NCI-H1436 treated with DMSO at 0.1 percent for 48 hours (cell line): ENCODE measurements around the gene F10.

ENCODE experiments used
- DNase-seq: peaks from one replicate; lab custom pipeline; 2025; lab: John Stamatoyannopoulos, UW

The F10 gene

GRCh38 chr13:113086991-113087922 is 35.3 kb upstream of the F10 start:
- no peak for DNase-seq

- DNase-seq = no peak
These were observed 34.5 kb upstream of the F10 start for GRCh38 chr13:113087923-113088690.

- DNase-seq = no peak
These were observed 33.9 kb upstream of the F10 start for GRCh38 chr13:113088691-113089020.

- no peak for DNase-seq
These were observed 32.7 kb upstream of the F10 start for GRCh38 chr13:113089693-113090414.

GRCh38 chr13:113090415-113090770 is 32.2 kb upstream of the F10 start:
- DNase-seq = no peak

GRCh38 chr13:113090806-113091205 is 31.8 kb upstream of the F10 start:
- no peak for DNase-seq

GRCh38 chr13:113091211-113091771 is 31.3 kb upstream of the F10 start:
- no peak for DNase-seq

- DNase-seq = no peak
These were observed 30.5 kb upstream of the F10 start for GRCh38 chr13:113091891-113092775.

- no peak for DNase-seq
These were observed 29.6 kb upstream of the F10 start for GRCh38 chr13:113092776-113093579.

- DNase-seq = no peak
These were observed 28.8 kb upstream of the F10 start for GRCh38 chr13:113093580-113094409.

- DNase-seq = no peak
These were observed 28.2 kb upstream of the F10 start for GRCh38 chr13:113094410-113094800.

- no peak for DNase-seq
These were observed 27.2 kb upstream of the F10 start for GRCh38 chr13:113095146-113096051.

- DNase-seq = no peak
These were observed 26.4 kb upstream of the F10 start for GRCh38 chr13:113096052-113096744.

- DNase-seq = no peak
These were observed 25.8 kb upstream of the F10 start for GRCh38 chr13:113096745-113097305.

- no peak for DNase-seq
These were observed 24.9 kb upstream of the F10 start for GRCh38 chr13:113097651-113098050.

- DNase-seq = no peak
These were observed 24.4 kb upstream of the F10 start for GRCh38 chr13:113098162-113098732.

GRCh38 chr13:113099142-113099541 is 23.5 kb upstream of the F10 start:
- DNase-seq = no peak
